NT2/D1 (cell line): ENCODE results near the gene BCHE.

ENCODE experiments used
- YY1 ChIP-seq: IDR thresholded peaks from 2 replicates; pipeline ENCODE4 v1.6.1; 2011; ENCODE audit not compliant: insufficient read length, insufficient read depth
- ZNF274 ChIP-seq: IDR thresholded peaks from 2 replicates; pipeline ENCODE4 v1.6.1; 2011; ENCODE audit warnings: mild to moderate bottlenecking, low read depth, low read length

GRCh38 chr3:165805946-165806561 lies 31.2 kb downstream of the BCHE start:
- TF ChIP-seq YY1 (no peak), ZNF274 (no peak)
